Activated CD4-positive, alpha-beta T cell treated with anti-CD3 and anti-CD28 coated beads, Interleukin-2, Interleukin-6, amounts not matched to agents 100 ng/mL and 50 ng/mL, durations not matched to agents 16 hours and 8 hours (primary cell): ENCODE results near the gene NLRC4.
"Not testable (repeated sequence)": the region's sequence is repeated elsewhere in the genome, so short reads cannot be mapped to it uniquely, and the experiment has no call there.

Experiments
- DNase-seq: peaks from one replicate; pipeline ENCODE4 v3.0.0-alpha.2; 2020

The NLRC4 gene

GRCh38 chr2:32237996-32238395 is 26.7 kb downstream of the NLRC4 start:
- no peak for DNase-seq

DNA sequence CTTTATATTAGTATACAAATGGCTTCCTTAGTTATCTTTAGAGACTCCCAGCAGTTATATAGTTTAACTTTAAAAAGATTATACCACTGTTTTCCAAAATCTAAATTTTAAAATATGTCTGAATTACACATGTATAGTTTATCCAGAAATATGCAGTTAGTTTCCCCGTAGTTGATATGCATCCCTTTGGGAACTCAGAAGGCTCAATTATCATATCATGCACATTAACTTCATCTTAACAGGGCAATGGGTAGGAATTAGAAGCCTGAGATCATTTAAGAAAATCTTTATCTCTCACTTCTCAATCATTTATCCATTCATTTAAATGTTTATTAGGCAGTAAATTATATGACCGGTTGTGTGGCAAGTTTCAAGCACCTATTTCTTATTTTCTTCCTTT is 27.2 kb downstream of the NLRC4 start:
- no peak for DNase-seq

DNA sequence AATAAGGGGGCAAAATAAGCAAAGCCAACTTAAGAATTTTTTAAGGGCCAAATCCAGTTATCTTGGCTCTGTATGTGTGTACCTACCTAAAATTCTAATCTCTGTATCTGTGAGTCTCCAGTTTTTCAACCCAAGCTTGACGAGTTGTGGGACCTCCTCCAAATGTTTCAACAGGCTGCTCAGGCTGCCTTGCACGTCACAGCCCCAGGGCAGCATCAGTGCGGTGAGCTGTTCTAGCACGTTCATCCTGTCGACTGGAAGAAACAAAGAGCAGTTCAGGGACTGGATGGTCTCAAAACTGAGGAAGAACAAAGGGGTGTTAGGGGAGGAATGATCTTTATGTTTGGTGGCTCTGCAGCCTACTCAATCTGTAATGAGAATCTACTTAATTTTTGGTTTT is 29.4 kb downstream of the NLRC4 start:
- DNase-seq: no peak

GRCh38 chr2:32231959-32232358 is 32.7 kb downstream of the NLRC4 start:
- DNase-seq: no peak

DNA sequence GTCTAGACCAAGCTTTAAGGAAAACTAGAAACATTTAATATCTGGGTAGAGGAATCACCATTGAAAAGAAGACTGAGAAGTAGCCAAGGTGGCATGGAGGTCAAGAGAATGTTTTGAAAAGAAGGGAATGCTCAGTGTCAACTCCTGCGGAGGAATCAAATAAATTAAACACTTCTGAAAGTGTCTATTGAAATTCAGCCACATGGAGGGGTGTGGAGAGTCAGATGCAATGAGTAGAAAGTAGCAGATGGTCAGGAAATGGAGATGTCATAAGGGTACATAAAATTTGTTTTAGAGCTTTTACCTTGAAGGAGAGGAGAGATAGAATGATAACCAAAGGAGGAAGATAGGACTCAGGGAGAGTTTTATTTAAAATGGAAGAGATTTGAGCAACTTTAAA is 35.1 kb downstream of the NLRC4 start:
- no peak for DNase-seq

DNA sequence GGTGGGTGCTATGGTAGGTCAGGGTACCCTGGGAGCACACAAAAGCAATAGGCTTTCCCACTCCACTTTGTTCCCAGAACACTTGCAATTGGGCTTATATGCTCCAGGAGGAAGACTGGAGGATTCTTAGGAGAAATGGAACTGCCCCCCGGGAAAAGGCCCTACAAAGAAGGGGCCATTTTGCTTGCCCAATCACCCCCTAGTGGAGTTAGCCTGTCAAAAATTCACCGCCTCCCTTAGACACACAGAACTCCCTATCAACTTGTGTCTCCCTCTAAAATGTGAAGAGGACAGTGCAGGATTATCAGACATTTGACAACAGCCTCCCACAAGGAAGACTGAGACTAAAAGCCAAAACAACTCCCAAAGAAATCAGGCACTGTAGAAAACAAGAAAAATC is 36.5 kb downstream of the NLRC4 start:
- no peak for DNase-seq

DNA sequence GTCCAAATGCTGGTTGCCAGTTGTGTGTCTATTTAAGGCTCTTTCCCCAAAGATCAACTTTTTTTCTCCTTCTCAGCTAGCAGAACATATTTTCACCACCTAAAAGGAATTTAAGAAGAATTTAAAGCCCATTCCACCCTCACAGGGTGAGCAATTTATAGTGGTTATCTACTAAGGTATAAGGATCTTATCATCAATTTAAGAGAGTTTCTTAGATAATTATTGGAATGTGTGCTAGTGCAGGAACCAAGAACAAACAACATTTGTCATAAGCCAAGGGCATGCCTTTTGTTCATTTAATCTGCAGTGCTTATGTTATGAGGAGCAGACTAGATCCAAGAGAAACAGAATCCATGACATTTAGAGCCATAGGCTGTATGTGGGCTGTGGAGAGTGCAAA is 37.2 kb downstream of the NLRC4 start:
- no peak for DNase-seq

- DNase-seq: no peak
Measured at GRCh38 chr2:32222966-32223365, 41.7 kb downstream of the NLRC4 start.

- no peak for DNase-seq
Measured at GRCh38 chr2:32220445-32220844, 44.2 kb downstream of the NLRC4 start.

DNA sequence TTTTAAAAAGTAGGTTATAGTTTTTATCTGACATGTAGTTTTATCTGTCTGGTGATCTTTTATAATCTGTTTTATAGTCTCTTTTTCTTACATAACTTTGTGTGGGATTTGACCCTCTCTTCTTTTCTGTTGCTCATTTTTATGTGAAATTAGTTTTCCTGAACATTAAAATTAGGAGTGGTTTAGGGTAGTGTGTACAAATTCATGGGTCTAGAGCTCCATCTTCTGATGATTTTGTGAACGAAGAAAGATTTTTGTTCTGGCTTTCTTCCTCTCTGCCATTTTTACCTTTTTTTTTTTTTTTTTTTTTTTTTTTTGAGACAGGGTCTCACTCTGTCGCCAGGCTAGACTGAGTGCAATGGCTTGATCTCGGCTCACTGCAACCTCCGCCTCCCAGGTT is 52.4 kb downstream of the NLRC4 start:
- no peak for DNase-seq

- no peak for DNase-seq
Measured at GRCh38 chr2:32210767-32211408, 53.8 kb downstream of the NLRC4 start.

DNA sequence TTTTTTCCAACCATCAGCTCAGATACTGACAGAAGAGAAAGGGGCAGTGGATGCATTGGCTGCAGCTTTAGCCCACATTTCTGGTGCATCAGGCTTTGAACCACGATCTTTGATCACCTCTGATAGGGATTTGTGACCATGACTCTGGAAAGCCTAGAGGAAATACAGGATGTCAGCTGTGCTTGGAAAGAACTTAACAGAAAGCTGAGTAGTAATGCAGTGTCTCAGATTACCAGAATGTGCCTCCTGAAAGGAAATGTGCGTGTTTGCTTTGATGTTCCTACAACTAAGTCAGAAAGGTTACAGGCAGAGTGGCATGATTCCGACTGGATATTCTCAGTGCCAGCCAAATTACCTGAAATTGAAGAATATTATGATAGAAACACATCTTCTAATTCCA is 61.3 kb downstream of the NLRC4 start:
- DNase-seq: not testable (repeated sequence)

DNA sequence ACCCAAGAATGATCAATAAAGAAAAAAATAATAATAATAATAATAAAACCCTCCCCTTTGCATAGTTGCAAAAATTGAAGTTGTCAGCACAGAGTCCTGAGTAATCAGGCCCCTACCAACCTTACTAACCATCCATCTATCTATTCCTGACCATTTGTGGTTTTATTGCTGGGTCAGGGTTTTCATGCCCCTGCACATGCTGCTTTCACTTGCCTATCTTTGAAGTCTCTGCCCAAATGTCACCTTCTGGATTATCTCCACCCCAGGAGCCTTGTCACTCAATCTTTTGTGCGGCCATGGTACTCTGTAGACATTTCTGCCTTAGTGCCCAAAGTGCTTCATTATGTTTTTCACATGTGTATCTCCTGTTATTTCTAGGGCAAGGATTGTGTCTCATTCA is 63.9 kb downstream of the NLRC4 start:
- DNase-seq: no peak

GRCh38 chr2:32192418-32192817 is 72.3 kb downstream of the NLRC4 start:
- DNase-seq: no peak

- DNase-seq: no peak
Measured at GRCh38 chr2:32189011-32189410, 75.7 kb downstream of the NLRC4 start.

DNA sequence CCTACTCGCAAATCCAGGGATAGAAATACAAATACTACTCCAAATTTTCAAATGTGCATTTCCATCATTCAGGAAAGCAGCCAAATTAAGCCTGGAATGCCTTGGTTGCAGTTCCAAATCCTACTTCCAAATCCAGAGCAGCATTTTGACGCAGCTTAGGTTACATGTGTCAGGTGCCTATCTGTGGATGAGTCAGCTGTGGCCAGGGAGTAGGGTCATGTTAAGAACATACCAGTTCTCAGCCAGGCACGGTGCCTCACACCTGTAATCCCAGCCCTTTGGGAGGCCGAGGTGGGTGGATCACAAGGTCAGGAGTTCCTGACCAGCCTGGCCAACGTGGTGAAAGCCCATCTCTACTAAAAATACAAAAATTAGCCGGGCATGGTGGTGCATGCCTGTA is 82.0 kb downstream of the NLRC4 start:
- no peak for DNase-seq
